ENCODE results near the gene LRRC2. TPM values are rescaled to one million over a fixed set of nuclear protein-coding genes. Genes with fewer than 3 reads are reported as not detected.
A peak's percentile ranks its signal among the peaks of the same experiment; 100 is the strongest.

LRRC2 gene
- total and polyA plus RNA-seq, 4 experiments from 2014 or later, result 0.09 to 1.0 (median 0.50) TPM; not detected in 1

- H3K4me1 Mint-ChIP-seq, result peaks cover 0 to 5% (median under 1%) of the 10 kb centered on the region in 4 donors
- Histone ChIP-seq H3K27me3 (ENCODE audit: insufficient read depth, low read length) (no peaks in the 10 kb centered on the region), H3K36me3 (ENCODE audit: insufficient read depth, low read length) (no peaks in the 10 kb centered on the region), H3K4me1 (ENCODE audit: insufficient read depth, low read length) (no peaks in the 10 kb centered on the region), H3K27ac (ENCODE audit: low read depth, low read length) (no peak overlapping the region), H3K9me3 (ENCODE audit: control insufficient read depth in 1 of 2, low read length in 2 of 2) (no peaks in the 10 kb centered on the region), H3K4me3 (ENCODE audit: low read length in 2 of 2) (no peak overlapping the region)
- no peaks in the 10 kb centered on the region for H3K9me3 Mint-ChIP-seq
- DNase-seq, result no peak
- ChIA-PET CTCF (ENCODE audit: partially characterized antibody) (interaction anchor here (1.0 kb wide), 1 partner anchor 109 kb away, joined by 3 read pairs; no protein-coding TSS in a partner anchor), POLR2A (ENCODE audit: partially characterized antibody) (interaction anchor here (1.7 kb wide), 1 partner anchor 18 kb away, joined by 4 read pairs; no protein-coding TSS in a partner anchor)
- no peak overlapping the region for H3K4me3 Mint-ChIP-seq
- H3K36me3 Mint-ChIP-seq, result no peaks in the 10 kb centered on the region
- no peak overlapping the region for H3K27ac Mint-ChIP-seq
- H3K27me3 Mint-ChIP-seq, result peaks cover 0 to 1% of the 10 kb centered on the region in 2 donors
- intact Hi-C loops (cut with micrococcal nuclease), result loop anchor here (2.0 kb wide), 1 partner anchor 18 kb away; no protein-coding TSS in a partner anchor
Observed at GRCh38 chr3:46521096-46521495, 45.0 kb downstream of the LRRC2 start.

- H3K36me3 Mint-ChIP-seq, result no peaks in the 10 kb centered on the region
- peaks cover 0 to 1% of the 10 kb centered on the region in 2 donors for H3K27me3 Mint-ChIP-seq
- no peaks in the 10 kb centered on the region for H3K9me3 Mint-ChIP-seq
- H3K4me1 Mint-ChIP-seq, result peaks cover 0 to 5% (median under 1%) of the 10 kb centered on the region in 4 donors
- ChIA-PET CTCF (ENCODE audit: partially characterized antibody) (interaction anchor here (1.0 kb wide), 1 partner anchor 109 kb away, joined by 3 read pairs; no protein-coding TSS in a partner anchor), POLR2A (ENCODE audit: partially characterized antibody) (no interaction called here)
- no peak for DNase-seq
- H3K4me3 Mint-ChIP-seq, result no peak overlapping the region
- intact Hi-C loops (cut with micrococcal nuclease), result loop anchor here (2.0 kb wide), 1 partner anchor 18 kb away; no protein-coding TSS in a partner anchor
- H3K27ac Mint-ChIP-seq, result no peak overlapping the region
- no peaks in the 10 kb centered on the region for H3K27me3 ChIP-seq (ENCODE audit: insufficient read depth, low read length)
- no peak overlapping the region for H3K27ac ChIP-seq (ENCODE audit: low read depth, low read length)
- no peaks in the 10 kb centered on the region for H3K4me1 ChIP-seq (ENCODE audit: insufficient read depth, low read length)
- H3K9me3 ChIP-seq (ENCODE audit: control insufficient read depth in 1 of 2, low read length in 2 of 2), result no peaks in the 10 kb centered on the region
- no peaks in the 10 kb centered on the region for H3K36me3 ChIP-seq (ENCODE audit: insufficient read depth, low read length)
- H3K4me3 ChIP-seq (ENCODE audit: low read length in 2 of 2), result no peak overlapping the region
Observed at GRCh38 chr3:46520531-46520930, 45.6 kb downstream of the LRRC2 start.

GRCh38 chr3:46519952-46520351, 46.1 kb downstream of the LRRC2 start:
- H3K9me3 Mint-ChIP-seq, result no peaks in the 10 kb centered on the region
- Histone ChIP-seq H3K4me3 (ENCODE audit: low read length in 2 of 2) (no peak overlapping the region), H3K27me3 (ENCODE audit: insufficient read depth, low read length) (no peaks in the 10 kb centered on the region), H3K36me3 (ENCODE audit: insufficient read depth, low read length) (no peaks in the 10 kb centered on the region), H3K4me1 (ENCODE audit: insufficient read depth, low read length) (no peaks in the 10 kb centered on the region), H3K27ac (ENCODE audit: low read depth, low read length) (no peak overlapping the region), H3K9me3 (ENCODE audit: control insufficient read depth in 1 of 2, low read length in 2 of 2) (no peaks in the 10 kb centered on the region)
- ChIA-PET POLR2A (ENCODE audit: partially characterized antibody) (no interaction called here), CTCF (ENCODE audit: partially characterized antibody) (interaction anchor here (1.0 to 1.7 kb wide), 3 partner anchors 23 to 110 kb away, joined by 3 to 6 read pairs (median 4); no protein-coding TSS in a partner anchor)
- no peak overlapping the region for H3K27ac Mint-ChIP-seq
- no peak overlapping the region for H3K4me3 Mint-ChIP-seq
- H3K27me3 Mint-ChIP-seq, result peaks cover 0 to 1% of the 10 kb centered on the region in 2 donors
- intact Hi-C loops (cut with micrococcal nuclease), result loop anchor here (2.0 kb wide), 1 partner anchor 19 kb away; no protein-coding TSS in a partner anchor
- H3K36me3 Mint-ChIP-seq, result no peaks in the 10 kb centered on the region
- H3K4me1 Mint-ChIP-seq, result peaks cover 0 to 5% (median under 1%) of the 10 kb centered on the region in 4 donors
- DNase-seq, result no peak

GRCh38 chr3:46517784-46518181, 48.3 kb downstream of the LRRC2 start:
- H3K4me3 Mint-ChIP-seq, result no peak overlapping the region
- POLR2A ChIA-PET (ENCODE audit: partially characterized antibody), result no interaction called here

GRCh38 chr3:46517016-46517783, 48.9 kb downstream of the LRRC2 start:
- Mint-ChIP-seq H3K4me1 (peaks cover 0 to 5% (median 0%) of the 10 kb centered on the region in 4 donors), H3K27me3 (peaks cover 1 to 2% of the 10 kb centered on the region in 2 donors), H3K36me3 (no peaks in the 10 kb centered on the region), H3K4me3 (no peak overlapping the region), H3K9me3 (no peaks in the 10 kb centered on the region), H3K27ac (no peak overlapping the region)
- POLR2A ChIA-PET (ENCODE audit: partially characterized antibody), result no interaction called here
- H3K27ac ChIP-seq (ENCODE audit: low read depth, low read length), result no peak overlapping the region
- H3K36me3 ChIP-seq (ENCODE audit: insufficient read depth, low read length), result no peaks in the 10 kb centered on the region
- intact Hi-C loops (cut with micrococcal nuclease), result no loop called here
- no peak overlapping the region for H3K4me3 ChIP-seq (ENCODE audit: low read length in 2 of 2)
- DNase-seq, result no peak
- H3K4me1 ChIP-seq (ENCODE audit: insufficient read depth, low read length), result no peaks in the 10 kb centered on the region
- no peaks in the 10 kb centered on the region for H3K27me3 ChIP-seq (ENCODE audit: insufficient read depth, low read length)
- CTCF ChIA-PET (ENCODE audit: partially characterized antibody), result interaction anchor here (1.0 to 1.4 kb wide), 2 partner anchors 29 to 41 kb away, joined by 3 to 6 read pairs; no protein-coding TSS in a partner anchor
- no peaks in the 10 kb centered on the region for H3K9me3 ChIP-seq (ENCODE audit: control insufficient read depth in 1 of 2, low read length in 2 of 2)

More at GRCh38 chr3:46517784-46518181, 48.3 kb downstream of the LRRC2 start:
- Histone ChIP-seq H3K27ac (ENCODE audit: low read depth, low read length) (no peak overlapping the region), H3K9me3 (ENCODE audit: control insufficient read depth in 1 of 2, low read length in 2 of 2) (no peaks in the 10 kb centered on the region), H3K36me3 (ENCODE audit: insufficient read depth, low read length) (no peaks in the 10 kb centered on the region), H3K4me1 (ENCODE audit: insufficient read depth, low read length) (no peaks in the 10 kb centered on the region), H3K4me3 (ENCODE audit: low read length in 2 of 2) (no peak overlapping the region), H3K27me3 (ENCODE audit: insufficient read depth, low read length) (no peaks in the 10 kb centered on the region)
- no peak overlapping the region for H3K27ac Mint-ChIP-seq
- peaks cover 0 to 5% (median 0%) of the 10 kb centered on the region in 4 donors for H3K4me1 Mint-ChIP-seq
- H3K9me3 Mint-ChIP-seq, result no peaks in the 10 kb centered on the region
- no peaks in the 10 kb centered on the region for H3K27me3 Mint-ChIP-seq
- intact Hi-C loops (cut with micrococcal nuclease), result no loop called here
- CTCF ChIA-PET (ENCODE audit: partially characterized antibody), result interaction anchor here (1.0 to 1.4 kb wide), 2 partner anchors 29 to 41 kb away, joined by 3 to 6 read pairs; no protein-coding TSS in a partner anchor
- no peaks in the 10 kb centered on the region for H3K36me3 Mint-ChIP-seq
- DNase-seq, result no peak

- peaks cover 1 to 2% of the 10 kb centered on the region in 2 donors for H3K27me3 Mint-ChIP-seq
- ChIA-PET POLR2A (ENCODE audit: partially characterized antibody) (no interaction called here), CTCF (ENCODE audit: partially characterized antibody) (interaction anchor here (1.3 to 1.4 kb wide), 2 partner anchors 22 to 28 kb away, joined by 3 to 6 read pairs; no protein-coding TSS in a partner anchor)
- no peaks in the 10 kb centered on the region for H3K27me3 ChIP-seq (ENCODE audit: insufficient read depth, low read length)
- H3K4me1 Mint-ChIP-seq, result peaks cover 0 to 5% (median 0%) of the 10 kb centered on the region in 4 donors
- H3K9me3 ChIP-seq (ENCODE audit: control insufficient read depth in 1 of 2, low read length in 2 of 2), result no peaks in the 10 kb centered on the region
- H3K27ac Mint-ChIP-seq, result peak overlapping the region in 1 of 7 donors; percentile 29
- H3K27ac ChIP-seq (ENCODE audit: low read depth, low read length), result no peak overlapping the region
- H3K4me3 ChIP-seq (ENCODE audit: low read length in 2 of 2), result no peak overlapping the region
- H3K9me3 Mint-ChIP-seq, result no peaks in the 10 kb centered on the region
- no peak overlapping the region for H3K4me3 Mint-ChIP-seq
- H3K36me3 ChIP-seq (ENCODE audit: insufficient read depth, low read length), result no peaks in the 10 kb centered on the region
- DNase-seq, result no peak
- H3K36me3 Mint-ChIP-seq, result no peaks in the 10 kb centered on the region
- no peaks in the 10 kb centered on the region for H3K4me1 ChIP-seq (ENCODE audit: insufficient read depth, low read length)
- intact Hi-C loops (cut with micrococcal nuclease), result no loop called here
Observed at GRCh38 chr3:46516521-46516920, 49.6 kb downstream of the LRRC2 start.

- Histone ChIP-seq H3K27me3 (ENCODE audit: insufficient read depth, low read length) (no peaks in the 10 kb centered on the region), H3K9me3 (ENCODE audit: control insufficient read depth in 1 of 2, low read length in 2 of 2) (no peaks in the 10 kb centered on the region), H3K36me3 (ENCODE audit: insufficient read depth, low read length) (no peaks in the 10 kb centered on the region), H3K4me3 (ENCODE audit: low read length in 2 of 2) (no peak overlapping the region), H3K27ac (ENCODE audit: low read depth, low read length) (no peak overlapping the region), H3K4me1 (ENCODE audit: insufficient read depth, low read length) (no peaks in the 10 kb centered on the region)
- no peaks in the 10 kb centered on the region for H3K36me3 Mint-ChIP-seq
- ChIA-PET CTCF (ENCODE audit: partially characterized antibody) (interaction anchor here (2.2 kb wide), 1 partner anchor 24 kb away, joined by 6 read pairs; no protein-coding TSS in a partner anchor), POLR2A (ENCODE audit: partially characterized antibody) (no interaction called here)
- peaks cover 2 to 5% of the 10 kb centered on the region in 2 donors for H3K27me3 Mint-ChIP-seq
- no peak overlapping the region for H3K4me3 Mint-ChIP-seq
- no peak for DNase-seq
- H3K4me1 Mint-ChIP-seq, result no peaks in the 10 kb centered on the region
- H3K27ac Mint-ChIP-seq, result peak overlapping the region in 1 of 7 donors; percentile 53
- intact Hi-C loops (cut with micrococcal nuclease), result no loop called here
- H3K9me3 Mint-ChIP-seq, result no peaks in the 10 kb centered on the region
Observed at GRCh38 chr3:46512191-46512749, 53.8 kb downstream of the LRRC2 start.

All from CD4-positive, alpha-beta memory T cell (primary cell).